CD4-positive, alpha-beta T cell treated with Interleukin-12 subunit alpha and Interleukin-12 subunit beta, for 1 hour (primary cell): ENCODE measurements around the gene FOXN3.
"Not testable (repeated sequence)": the region's sequence is repeated elsewhere in the genome, so short reads cannot be mapped to it uniquely, and the experiment has no call there.

Experiments used
- DNase-seq: peaks from one replicate; pipeline ENCODE4 v3.0.0-alpha.2; 2020

The FOXN3 gene

DNA sequence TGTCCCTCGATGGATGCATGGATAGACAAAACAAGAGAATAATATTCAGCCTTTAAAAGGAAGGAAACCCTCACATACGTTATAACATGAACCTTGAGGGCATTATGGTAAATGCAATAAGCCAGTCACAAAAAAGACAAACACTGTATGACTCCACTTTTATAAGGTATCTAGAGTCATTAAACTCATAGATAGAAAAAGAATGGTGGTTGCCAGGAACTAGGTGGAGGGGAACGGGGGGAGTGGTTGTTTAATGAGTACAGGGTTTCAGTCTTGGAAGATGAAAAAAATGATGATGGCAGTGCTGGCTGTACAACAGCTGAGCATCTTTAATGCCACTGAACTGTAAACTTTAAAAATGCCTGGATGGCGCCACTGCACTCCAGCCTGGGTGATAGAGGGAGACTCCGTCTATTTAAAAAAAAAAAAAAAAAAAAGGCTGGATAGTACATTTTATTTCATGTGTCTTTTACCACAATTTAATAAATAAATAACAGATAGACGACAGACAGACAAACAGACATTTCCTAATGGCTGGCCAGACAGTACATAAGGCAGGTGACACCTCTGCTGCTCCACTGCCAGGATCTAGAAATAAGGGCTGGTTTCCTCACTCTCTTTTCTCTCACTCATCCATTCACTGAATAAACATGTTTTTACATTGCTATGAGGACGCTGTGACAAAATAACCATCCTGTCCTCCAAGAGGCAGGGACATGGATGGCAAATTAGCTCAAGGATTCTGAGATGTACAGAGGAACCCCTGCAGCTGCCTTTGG, 118.8 kb downstream of the FOXN3 start:
- no peak for DNase-seq

DNA sequence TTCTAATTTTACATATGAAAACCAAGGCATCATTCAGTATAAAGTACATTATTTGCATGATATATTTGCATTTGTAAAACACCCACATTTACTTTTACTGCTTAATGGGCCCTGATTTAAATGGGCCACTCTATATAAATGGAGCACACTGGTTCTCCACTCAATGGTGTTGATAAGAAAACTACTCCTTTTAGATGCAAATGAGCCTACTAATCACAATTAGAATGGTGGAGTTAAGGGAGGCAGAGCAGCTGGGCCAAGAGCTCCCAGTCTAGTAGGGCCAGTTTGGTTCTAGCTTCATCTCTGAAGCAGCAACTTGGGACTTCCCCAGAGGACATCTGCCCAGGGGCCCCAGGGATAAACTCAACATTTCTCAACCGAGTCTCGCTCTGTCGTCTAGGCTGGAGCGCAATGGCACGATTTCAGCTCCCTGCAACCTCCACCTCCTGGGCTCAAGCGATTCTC, 120.7 kb downstream of the FOXN3 start:
- DNase-seq, result no peak

DNA sequence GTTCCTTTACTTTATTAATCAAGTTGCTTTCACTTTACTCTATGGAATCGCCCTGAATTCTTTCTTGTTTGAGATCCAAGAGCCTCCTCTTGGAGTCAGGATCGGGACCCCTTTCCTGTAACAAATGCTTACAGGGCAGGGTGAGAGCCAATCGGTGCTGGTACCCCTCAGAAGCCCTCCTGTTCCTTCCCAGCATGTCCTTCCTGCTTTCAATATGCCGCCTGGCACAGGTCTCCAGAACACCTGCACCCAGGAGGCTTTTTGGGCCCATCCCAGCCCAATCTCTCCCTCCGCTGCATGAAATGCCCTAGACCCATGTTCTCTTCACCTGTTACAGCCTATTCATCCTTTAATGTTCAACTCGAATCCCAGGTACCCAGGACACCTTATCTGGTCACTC, 122.2 kb downstream of the FOXN3 start:
- DNase-seq, result no peak

DNA sequence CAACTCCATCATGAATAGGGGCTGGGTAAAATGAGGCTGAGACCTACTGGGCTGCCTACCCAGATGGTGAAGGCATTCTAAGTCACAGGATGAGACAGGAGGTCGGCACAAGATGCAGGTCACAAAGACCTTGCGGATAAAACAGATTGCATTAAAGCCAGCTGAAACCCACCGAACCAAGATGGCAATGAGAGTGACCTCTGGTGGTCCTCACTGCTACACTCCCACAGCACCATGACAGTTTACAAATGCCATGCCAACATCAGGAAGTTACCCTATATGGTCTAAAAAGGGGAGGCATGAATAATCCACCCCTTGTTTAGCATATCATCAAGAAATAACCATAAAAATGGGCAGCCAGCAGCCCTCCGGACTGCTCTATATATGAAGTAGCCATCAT, 122.6 kb downstream of the FOXN3 start:
- not testable (repeated sequence) for DNase-seq

DNA sequence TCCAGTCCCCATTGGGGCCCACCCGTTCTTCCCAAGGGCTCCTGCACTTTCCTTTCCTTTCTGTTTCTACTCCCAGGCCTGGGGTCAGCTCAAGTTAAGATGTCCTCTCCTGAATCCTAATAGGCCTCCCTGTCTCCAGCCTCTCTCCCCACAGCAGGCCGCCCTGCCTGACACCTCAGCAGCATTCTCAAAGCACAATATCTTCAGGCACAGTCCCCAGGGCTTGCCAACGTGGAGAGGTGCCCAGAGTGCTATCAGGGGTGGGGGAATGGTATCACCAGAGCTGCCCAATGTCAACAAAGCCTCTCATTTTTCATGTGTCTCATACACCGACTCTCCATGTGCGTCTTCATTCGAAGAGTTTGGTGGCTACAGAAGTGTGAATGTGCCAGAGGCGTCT, 123.0 kb downstream of the FOXN3 start:
- no peak for DNase-seq

DNA sequence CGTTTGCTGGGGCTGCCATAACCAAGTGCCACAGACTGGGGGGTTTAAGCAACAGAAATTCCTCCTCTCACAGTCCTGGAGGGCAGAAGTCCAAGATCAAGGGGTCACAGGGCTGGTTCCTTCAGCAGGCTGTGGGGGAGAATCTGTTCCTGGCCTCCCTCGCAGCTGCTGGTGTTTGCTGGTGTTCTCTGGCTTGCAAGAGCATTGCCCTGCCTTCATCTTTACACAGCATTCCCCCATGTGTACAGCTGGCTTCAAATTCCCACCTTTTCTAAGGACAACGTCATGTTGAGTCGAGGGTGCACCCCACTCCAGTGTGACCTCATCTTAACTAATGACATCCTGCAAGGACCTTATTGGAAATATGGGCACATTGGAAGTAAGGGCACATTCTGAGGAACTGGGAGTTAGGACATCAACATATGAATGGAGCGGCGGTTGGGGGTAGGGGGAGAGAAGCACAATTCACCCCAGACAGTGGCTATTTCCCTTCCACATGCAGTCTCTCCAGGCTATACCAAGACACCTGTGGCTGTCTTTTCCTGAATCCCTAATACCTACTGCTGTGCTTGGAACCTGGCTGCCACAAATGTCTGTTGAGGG, 123.6 kb downstream of the FOXN3 start:
- no peak for DNase-seq

DNA sequence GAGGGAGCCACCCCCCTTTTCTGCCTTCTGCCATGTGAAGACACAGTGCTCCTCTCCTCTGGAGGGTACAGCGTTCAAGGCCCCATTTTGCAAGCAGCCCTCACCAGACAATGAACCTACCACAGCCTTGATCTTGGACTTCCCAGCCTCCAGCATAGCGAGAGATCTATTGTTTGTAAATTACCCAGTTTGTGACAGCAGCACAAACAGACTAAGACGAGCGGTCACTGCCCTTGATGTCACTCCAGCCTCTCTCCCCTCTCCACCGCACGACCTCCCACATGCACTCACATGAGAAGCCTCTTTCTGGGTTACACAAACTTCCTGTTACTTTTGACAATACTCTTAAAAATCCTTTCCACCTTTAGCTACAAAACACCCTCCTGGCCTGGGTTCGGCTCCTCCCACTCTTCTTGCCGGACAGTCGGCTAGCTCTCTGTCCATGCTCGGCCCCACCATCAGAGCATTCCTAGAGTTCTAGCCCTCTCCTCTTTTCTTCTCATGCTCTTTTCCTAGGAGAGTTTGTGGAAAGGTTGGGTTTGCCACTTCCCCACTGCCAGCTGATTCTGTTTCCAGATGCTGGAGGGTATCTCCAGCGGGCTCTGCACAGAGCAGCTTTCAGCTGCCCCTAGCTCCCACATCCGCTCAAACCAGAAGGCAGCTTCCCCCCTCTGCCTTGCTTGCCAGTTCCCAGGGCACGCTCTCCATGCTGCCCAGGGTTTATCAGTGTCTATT, 124.3 kb downstream of the FOXN3 start:
- DNase-seq, result no peak

DNA sequence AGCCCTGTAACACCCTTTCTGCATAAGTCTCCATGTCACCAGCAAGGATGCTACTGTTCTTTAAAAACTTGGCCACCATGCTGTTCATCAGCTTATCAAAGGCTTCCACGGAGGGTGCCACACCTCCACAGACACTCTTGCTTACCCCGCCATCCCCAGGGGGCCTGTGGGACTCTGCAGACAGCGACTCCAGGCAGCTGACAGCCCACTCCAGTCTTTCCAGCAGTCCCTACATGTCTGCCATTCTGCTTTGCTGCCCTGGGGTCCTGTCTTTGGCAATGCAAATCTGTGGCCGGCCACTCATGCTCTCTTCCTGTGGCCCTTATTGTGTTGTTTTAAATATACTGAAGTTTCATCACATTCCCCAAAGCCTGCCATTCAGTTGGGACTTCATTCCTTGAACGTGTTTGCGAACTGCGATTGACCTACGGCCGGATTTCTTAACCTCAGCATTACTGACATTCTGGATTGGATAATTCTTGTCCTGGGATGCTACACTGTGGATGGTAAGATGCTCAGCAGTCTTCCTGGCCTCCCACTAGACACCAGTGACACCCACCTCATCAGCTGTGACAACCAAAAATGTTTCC, 125.6 kb downstream of the FOXN3 start:
- no peak for DNase-seq

DNA sequence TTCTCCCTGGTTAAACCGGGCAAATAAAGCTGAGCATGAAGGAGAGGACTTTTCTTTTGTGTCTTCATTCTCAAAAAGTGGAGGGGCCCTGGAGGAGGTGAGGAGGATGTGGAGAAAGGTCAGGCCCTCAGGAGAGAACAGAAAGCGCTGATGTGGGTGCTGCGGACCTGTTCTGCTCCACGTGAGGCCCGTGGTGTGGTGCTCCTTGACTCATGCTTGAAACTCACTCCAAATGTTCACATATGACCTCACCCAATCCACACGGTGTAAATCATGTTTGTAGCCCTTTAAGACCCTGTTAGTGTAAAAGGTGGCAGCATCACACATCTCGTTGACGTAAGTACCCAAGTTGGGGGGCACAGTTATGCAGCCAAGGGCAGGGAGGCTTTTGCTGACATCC, 126.2 kb downstream of the FOXN3 start:
- DNase-seq, result no peak

DNA sequence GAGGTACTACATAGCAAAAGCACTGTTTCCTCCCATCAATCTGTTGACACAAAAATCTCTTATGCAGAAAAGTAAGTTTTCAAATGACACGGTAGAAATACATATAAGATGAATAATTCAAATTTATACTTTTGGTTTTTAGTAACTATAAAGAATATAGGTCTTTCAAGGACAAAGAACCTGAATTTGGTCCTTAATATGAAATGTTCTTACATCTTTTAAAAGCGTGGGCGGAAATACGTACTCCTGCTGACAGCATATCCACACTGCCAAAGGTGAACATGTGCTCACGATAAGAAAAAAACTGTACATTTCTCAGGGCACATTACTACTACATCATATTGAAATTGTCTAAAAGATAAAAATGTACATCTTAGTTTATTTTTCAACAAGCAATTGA, 127.6 kb downstream of the FOXN3 start:
- DNase-seq, result no peak

DNA sequence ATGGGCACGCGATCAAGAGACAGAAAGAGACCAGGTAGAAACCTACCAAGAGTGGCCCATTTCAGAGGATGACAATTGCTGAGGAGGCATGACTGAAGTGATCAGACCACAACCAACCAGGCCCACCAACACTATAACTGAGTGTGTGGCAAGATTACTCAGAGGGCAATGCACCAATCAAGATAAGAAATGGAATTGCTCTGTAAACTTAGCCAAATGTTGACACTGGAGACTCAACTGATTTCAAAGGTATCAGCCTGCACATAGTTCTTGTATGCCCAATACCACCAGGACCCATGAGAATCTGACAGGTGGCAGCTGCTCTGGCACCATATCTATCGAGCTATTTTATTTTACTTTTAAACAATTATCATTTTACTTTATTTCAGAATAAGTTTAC, 128.9 kb downstream of the FOXN3 start:
- no peak for DNase-seq

DNA sequence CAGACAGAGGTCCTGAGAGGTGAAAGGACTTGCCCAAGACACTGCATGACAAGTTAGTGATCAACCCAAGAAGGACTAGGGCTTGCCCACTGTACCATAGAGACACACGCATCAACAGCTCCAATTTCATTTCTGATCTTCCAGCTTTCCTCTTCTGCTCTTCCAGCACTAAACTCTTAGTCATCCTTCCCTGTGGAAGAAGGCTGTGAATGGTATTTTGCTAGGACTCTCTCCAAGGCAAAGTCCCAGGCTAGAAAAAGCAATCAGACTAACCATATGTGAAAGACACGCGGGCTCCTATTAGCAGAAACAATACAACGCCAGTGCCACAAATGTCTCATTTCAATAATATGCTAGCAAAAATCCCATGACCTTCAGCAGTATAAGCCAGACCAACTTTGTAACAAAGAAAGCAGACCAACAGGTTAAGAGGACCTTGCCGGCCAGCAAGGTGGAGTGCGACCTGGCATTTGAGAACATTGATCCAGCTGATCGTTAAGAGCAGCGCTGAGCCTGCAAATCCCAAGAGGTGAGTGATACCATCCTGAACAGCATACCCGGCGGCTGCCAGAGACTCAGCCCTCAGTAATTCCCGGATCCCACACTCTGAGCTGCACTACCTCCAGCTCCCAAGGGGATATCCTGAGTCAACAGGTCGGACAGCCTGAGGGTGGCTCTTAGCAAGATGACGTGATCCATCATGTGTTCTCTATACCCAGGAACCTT, 132.5 kb downstream of the FOXN3 start:
- no peak for DNase-seq

DNA sequence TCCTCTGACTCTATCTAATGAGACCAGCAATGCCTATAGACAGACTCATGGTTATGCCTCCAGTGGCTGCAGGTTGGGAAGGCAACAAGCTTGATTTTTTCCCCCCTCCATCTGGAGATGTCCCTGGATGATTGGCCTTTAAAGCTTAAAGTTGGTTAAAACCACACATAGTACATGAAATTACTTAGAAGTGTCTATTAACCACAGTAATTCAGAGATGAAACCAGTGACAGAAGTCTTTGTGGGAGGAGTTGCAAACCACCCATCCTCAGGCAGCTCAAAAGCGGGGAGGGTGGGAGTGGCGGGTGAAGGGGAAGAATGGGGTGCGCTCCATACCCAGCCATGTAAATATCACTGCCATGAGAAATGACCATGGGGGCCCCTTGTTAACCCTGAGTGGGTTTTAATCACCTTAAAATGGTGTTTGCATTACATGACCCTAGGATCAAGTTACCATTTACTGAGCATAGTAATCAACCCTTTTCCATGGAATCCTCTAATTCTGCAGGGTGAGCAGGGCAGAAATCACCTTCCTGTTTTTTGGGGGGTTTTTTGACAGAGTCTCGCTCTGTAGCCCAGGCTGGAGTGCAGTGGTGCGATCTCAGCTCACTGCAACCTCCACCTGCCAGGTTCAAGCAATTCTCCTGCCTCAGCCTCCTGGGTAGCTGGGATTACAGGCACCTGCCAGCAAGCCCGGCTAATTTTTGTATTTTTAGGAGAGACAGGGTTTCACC, 133.5 kb downstream of the FOXN3 start:
- DNase-seq, result peak; percentile 23

DNA sequence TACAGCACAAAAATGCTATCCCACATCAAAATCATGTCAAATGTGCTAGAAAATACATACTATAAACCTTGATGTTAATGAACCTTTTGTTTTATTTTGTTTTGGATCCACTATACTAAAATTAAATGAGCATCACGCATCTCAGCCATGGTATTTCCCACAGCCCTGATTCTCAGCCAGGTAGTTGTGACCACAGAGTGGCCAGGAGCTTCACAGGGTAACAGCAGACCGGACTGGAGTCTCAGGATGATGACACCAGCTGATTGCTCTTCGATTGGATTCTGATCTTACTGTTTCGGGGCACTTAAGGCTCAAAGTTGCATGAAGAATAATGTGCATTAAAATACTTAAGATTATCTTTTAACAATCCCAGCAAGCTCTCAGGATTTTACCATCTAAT, 134.8 kb downstream of the FOXN3 start:
- no peak for DNase-seq

DNA sequence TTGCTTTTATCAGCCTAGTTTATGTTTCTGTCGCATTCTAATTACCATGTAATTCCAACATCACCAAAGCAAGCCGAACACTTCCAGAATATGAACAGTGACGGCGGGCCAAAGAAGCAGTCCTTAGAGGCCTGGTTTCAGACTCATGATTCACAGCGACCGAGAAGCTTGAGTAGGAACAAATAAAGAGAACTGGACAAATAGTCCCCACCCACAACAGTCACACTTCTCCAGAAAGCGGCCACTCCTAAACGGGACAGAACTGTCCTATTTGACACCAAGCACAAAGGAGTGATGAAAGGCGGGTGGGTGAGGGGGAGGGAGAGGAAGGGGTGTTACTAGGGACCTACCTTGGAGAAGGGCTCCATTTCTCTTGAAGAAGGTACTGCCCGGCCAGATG, 136.4 kb downstream of the FOXN3 start:
- no peak for DNase-seq

DNA sequence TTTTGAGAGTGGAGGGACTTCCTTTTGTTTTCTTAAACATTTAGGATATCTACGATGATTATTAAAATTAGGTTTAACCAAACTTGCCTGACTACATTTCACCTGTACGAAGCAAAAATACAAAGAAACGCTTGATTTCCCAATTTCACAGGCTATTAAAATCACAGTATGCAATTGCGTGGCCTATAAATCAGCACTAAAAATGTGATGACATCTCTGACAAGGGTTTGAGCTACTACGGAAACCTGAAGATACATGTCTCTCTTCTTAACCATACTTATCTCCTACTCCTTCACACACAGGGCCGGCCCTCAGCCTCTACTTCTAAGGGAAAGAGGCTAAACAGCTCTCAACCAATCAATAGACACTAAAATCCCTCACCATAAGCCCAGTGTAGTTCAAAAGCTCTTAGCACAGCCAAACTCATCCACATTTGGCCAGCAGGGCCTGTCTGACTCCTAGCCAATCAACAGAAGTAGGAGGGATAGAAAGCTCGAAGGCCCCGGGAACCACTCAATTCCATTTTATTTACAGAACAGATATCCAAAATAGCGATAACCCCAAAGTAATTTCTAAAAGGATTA, 137.3 kb downstream of the FOXN3 start:
- DNase-seq, result no peak

DNA sequence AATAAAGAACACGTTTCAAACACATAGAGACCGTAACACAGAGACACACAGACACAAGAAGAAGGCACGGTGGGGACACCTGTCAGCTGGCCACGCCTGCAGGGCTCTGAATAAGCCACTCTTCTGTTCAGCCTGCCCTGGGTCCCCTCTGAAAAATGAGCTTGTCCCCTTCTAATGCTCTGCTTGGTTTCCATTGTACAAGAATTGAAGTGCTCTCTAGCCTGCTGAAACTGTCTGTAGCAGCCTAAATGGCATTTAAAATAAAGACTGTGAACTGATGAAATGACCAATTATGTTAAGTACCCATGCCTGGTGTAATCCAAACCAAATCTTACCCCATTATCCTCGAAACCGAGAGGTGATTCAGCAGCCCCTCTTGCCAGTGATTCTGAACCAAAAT, 139.8 kb downstream of the FOXN3 start:
- no peak for DNase-seq

DNA sequence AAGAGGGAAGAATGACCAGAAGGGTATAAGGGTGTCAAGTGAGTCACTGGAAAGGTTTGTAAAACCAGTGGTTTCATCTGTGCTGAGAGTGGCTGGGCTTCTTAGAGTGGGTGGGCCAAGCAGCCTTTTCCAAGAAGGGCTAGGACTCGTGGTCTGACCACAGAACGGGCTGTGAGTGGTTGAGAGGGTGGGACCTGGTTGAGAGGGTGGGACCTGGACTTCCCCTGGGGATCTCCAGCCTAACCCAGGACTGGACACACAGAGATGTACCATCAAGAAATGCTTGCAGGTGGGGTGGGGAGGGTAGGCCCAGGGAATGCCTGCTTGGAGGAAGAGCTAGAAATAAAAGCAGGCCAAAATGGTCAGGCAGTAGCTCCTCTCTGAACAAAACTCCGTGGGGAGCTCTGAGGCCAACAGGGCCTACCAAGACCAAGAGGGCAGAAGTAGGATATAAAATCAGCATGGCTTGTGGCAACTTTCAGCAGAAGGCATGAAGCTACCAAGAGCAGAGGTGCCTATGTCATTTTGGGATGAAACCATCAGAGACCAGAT, 140.5 kb downstream of the FOXN3 start:
- peak; percentile 36 for DNase-seq

DNA sequence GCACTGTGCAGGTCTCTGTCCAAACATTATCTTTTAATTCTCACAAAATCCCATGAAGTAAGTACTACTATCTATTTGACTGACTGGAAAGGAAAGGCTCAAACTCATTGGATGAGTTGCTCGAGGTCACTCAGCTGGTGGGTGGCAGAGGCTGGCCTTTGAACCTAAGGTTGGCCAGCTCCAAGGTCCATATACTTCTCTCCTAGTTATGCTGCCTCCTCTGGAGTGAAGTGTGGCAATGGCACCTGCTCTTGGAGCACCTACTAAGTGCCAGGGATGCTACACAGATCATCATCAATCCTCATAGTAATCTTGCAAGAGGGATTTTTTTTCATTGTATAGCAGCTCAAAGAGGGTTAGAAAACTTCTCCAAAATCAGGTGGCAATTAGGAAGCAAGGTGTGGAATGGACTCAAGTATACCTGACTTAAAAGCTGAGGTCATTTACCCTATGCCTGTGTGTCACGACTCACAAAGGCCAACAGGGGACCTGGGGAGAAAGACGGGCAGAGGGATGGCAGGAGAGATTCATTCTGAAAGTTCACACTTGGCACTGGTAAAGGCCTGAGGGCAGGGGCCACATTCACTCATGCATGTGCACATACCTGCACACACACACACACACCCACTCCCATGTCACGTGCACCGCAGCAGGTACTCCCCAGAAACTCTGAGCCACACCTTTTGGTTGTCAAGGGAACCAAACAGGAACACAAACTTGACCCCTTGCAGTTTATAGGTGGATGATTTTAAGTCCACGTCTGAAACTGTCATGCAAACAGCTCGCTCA, 146.4 kb downstream of the FOXN3 start:
- DNase-seq, result peak; percentile 9

DNA sequence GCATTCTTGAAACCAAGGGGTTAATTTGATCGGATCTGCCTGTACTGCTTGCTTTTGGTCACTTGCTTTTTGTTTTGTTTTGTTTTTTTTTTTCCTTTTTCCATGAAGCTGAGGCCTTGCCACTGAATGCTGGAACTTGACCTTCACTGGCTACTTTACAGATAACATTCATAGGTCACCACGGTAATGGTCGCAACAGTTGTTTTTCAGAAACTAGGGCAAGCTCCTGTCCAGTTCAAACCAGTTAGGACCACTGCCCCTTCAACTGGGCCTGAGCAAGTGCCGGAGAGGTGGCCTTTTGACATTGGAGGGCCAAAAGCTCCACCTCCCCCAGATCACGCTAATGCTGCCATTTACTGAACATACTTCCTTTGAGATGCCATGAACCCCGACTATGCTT, 147.6 kb downstream of the FOXN3 start:
- no peak for DNase-seq

DNA sequence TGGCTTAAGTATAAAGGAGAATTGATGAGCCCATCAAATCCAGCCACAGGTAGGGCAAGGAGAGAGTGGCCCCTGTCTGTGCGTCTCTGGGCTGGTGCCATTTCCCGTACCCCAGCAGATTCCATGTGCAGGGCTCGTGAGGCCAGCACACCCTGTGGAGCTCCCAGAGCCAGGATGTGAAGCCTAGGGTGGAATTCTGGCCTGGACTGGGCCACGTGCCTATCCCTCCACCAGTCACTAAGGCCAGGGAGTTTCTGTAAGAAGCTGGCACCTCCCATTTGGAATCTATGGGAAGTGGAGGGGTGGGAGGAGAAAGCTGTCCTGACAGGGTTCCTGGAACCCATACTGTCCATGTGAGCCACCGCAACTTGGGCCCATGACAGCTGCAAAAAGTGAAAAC, 148.5 kb downstream of the FOXN3 start:
- no peak for DNase-seq
